Parathyroid adenoma (tissue), 2 donors: Measurements from ENCODE around the gene FANK1.
A peak's percentile ranks its signal among the peaks of the same experiment; 100 is the strongest.
"Not testable (repeated sequence)": the region's sequence is repeated elsewhere in the genome, so short reads cannot be mapped to it uniquely, and the experiment has no call there.

Experiments used
- H2AFZ ChIP-seq: fragments of 300-600 bp; sonication (generic); one replicate; pipeline ENCODE4 v1.7.0; 2017; ENCODE audit warnings: antibody characterized with exemption, mild to moderate bottlenecking
- H3K27ac ChIP-seq: fragments of 300-600 bp; sonication (generic); one replicate; pipeline ENCODE4 v1.7.0; 2017
- H3K27me3 ChIP-seq: fragments of 300-600 bp; sonication (generic); one replicate; pipeline ENCODE4 v1.7.0; 2017; ENCODE audit warnings: low read length; ENCODE audit not compliant: control insufficient read depth, insufficient read depth
- H3K36me3 ChIP-seq: fragments of 300-600 bp; sonication (generic); one replicate; pipeline ENCODE4 v1.7.0; 2017; ENCODE audit warnings: low read length; ENCODE audit not compliant: control insufficient read depth, insufficient read depth
- H3K4me1 ChIP-seq: fragments of 300-600 bp; sonication (generic); one replicate; pipeline ENCODE4 v1.7.0; 2017; ENCODE audit warnings: control low read depth
- H3K4me2 ChIP-seq: fragments of 300-600 bp; sonication (generic); one replicate; pipeline ENCODE4 v1.7.0; 2017; ENCODE audit warnings: low read length
- H3K4me3 ChIP-seq: fragments of 300-600 bp; sonication (generic); one replicate; pipeline ENCODE4 v1.7.0; 2017; ENCODE audit warnings: low read depth, low read length
- H3K79me2 ChIP-seq: fragments of 300-600 bp; sonication (generic); one replicate; pipeline ENCODE4 v1.7.0; 2017; ENCODE audit warnings: control low read depth
- H3K9ac ChIP-seq: fragments of 300-600 bp; sonication (generic); one replicate; pipeline ENCODE4 v1.7.0; 2017; ENCODE audit warnings: mild to moderate bottlenecking
- H3K9me3 ChIP-seq: fragments of 300-600 bp; sonication (generic); one replicate; pipeline ENCODE4 v1.7.0; 2017; ENCODE audit warnings: low read length; ENCODE audit not compliant: control insufficient read depth
- CTCF ChIP-seq: fragments of 300-600 bp; sonication (generic); IDR thresholded peaks from one replicate; pipeline ENCODE4 v1.7.0; 2017; ENCODE audit warnings: antibody characterized with exemption, mild to moderate bottlenecking
- donor health status: primary hyperparathyroidism.

Gene FANK1

DNA sequence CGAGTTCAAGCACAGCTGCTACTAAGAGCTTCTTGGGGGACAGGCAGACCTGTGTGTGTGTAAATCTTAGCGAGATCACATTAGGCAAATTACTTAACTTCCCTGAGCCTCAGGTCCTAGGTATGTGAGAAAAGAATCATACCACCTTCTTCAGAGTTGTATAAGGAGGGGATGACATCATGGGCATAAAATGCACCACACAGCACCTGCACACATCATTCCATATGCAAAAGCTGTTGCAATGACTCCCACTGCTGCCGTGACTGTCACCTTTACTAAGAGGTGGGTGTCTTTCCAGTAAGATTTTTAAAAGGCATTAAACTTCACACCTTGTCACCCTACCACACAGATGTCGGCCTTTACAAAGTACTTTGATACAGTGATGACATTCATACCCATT is 146.0 kb downstream of the FANK1 start:
- no peak overlapping the region for H3K9ac ChIP-seq
- no peaks in the 10 kb centered on the region for H3K79me2 ChIP-seq
- no peak for TF ChIP-seq CTCF
- no peaks in the 10 kb centered on the region for H3K9me3 ChIP-seq
- no peaks in the 10 kb centered on the region for H3K27me3 ChIP-seq
- H3K4me2 ChIP-seq: peak overlapping the region; percentile 29
- no peaks in the 10 kb centered on the region for H3K36me3 ChIP-seq
- H3K4me3 ChIP-seq: no peak overlapping the region
- peak overlapping the region; percentile 82 for H2AFZ ChIP-seq
- H3K4me1 ChIP-seq: peaks cover 9% of the 10 kb centered on the region
- peak overlapping the region; percentile 43 for H3K27ac ChIP-seq

DNA sequence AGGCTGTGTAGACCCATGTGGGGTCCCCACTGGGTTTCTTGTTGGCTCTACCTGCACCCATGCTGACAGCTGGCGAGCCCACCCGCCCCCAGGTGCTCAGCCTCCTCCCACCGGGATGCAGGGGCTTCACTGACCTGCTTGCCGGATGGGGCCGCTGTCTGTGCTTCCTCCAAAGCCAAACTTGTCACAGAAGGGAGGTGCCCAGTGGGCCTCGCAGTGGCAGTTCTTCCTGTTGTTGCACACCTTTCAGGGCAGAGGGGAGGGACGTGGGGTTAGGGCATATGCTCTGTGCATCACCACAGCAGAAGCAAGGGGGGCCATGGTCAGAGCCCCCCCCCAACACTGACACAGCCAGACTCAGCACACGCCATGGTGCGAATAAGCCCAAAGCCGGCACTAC is 146.5 kb downstream of the FANK1 start:
- Histone ChIP-seq H3K4me3 (no peak overlapping the region), H3K9ac (no peak overlapping the region), H3K4me2 (no peak overlapping the region), H3K79me2 (no peaks in the 10 kb centered on the region), H3K4me1 (peaks cover 9% of the 10 kb centered on the region), H2AFZ (no peak overlapping the region), H3K9me3 (no peaks in the 10 kb centered on the region), H3K27ac (no peak overlapping the region), H3K27me3 (no peaks in the 10 kb centered on the region), H3K36me3 (no peaks in the 10 kb centered on the region)
- no peak for TF ChIP-seq CTCF

DNA sequence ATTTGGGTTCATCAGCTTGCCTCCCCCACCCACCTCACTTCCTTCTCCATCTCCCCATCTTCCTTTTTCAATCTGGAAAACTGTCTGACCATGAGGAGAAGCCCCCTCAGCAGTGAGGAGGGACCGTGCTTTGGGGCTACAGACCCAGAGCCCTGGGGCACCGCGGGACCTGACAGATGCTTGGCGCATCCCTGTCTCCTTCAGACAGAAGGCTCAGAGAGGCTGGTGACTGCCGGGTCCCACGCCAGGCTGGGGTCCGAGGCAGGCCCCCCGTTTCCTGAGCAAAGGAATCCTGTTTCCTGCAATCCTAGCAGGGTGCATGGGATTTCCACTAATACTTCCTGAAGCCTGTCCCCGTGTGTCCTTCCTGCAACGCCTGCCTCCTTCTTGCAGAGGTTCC is 147.0 kb downstream of the FANK1 start:
- no peak overlapping the region for H2AFZ ChIP-seq
- H3K4me1 ChIP-seq: peaks cover 9% of the 10 kb centered on the region
- no peaks in the 10 kb centered on the region for H3K27me3 ChIP-seq
- H3K9ac ChIP-seq: no peak overlapping the region
- no peaks in the 10 kb centered on the region for H3K9me3 ChIP-seq
- H3K4me3 ChIP-seq: no peak overlapping the region
- H3K4me2 ChIP-seq: no peak overlapping the region
- no peak overlapping the region for H3K27ac ChIP-seq
- TF ChIP-seq CTCF: no peak
- H3K79me2 ChIP-seq: no peaks in the 10 kb centered on the region
- H3K36me3 ChIP-seq: no peaks in the 10 kb centered on the region

DNA sequence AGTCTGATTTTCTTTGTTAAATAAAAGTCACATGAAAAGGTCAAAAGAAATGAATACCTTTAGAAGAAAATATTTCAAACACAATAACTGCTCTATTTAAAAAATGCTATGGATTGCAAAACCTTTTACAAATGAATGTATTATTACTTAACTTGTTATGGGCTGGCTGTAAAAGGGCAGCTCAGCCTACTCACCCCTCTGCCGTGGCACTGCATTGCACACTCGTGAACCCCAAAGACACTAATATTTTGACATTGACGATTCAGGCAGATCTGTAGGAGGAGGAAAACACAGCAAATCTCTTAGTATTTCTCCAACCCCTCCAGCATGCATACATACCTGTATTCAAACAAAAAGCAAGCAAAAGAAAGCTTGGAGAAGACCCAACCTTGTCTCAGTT is 149.5 kb downstream of the FANK1 start:
- Histone ChIP-seq H3K36me3 (no peaks in the 10 kb centered on the region), H3K4me2 (no peak overlapping the region), H3K9me3 (no peaks in the 10 kb centered on the region), H2AFZ (no peak overlapping the region), H3K9ac (no peak overlapping the region), H3K4me1 (peaks cover 9% of the 10 kb centered on the region), H3K79me2 (no peaks in the 10 kb centered on the region), H3K27me3 (no peaks in the 10 kb centered on the region), H3K4me3 (no peak overlapping the region), H3K27ac (no peak overlapping the region)
- no peak for TF ChIP-seq CTCF

- no peak for TF ChIP-seq CTCF
- H3K9ac ChIP-seq: no peak overlapping the region
- no peak overlapping the region for H3K4me2 ChIP-seq
- no peaks in the 10 kb centered on the region for H3K9me3 ChIP-seq
- no peaks in the 10 kb centered on the region for H3K79me2 ChIP-seq
- no peaks in the 10 kb centered on the region for H3K27me3 ChIP-seq
- H3K36me3 ChIP-seq: no peaks in the 10 kb centered on the region
- no peak overlapping the region for H3K4me3 ChIP-seq
- no peak overlapping the region for H3K27ac ChIP-seq
- H3K4me1 ChIP-seq: peaks cover 6% of the 10 kb centered on the region
- H2AFZ ChIP-seq: no peak overlapping the region
Measured at GRCh38 chr10:126046831-126047230, 150.5 kb downstream of the FANK1 start.

- H3K36me3 ChIP-seq, H2AFZ ChIP-seq, H3K9me3 ChIP-seq, H3K27ac ChIP-seq, H3K27me3 ChIP-seq, H3K4me2 ChIP-seq, H3K9ac ChIP-seq, H3K79me2 ChIP-seq, H3K4me3 ChIP-seq, H3K4me1 ChIP-seq: not testable (repeated sequence)
Measured at GRCh38 chr10:126047749-126048148, 151.4 kb downstream of the FANK1 start.
